HK-2 (cell line): Measurements from ENCODE around the gene DCDC2B.
A peak's percentile ranks its signal among the peaks of the same experiment; 100 is the strongest.

Experiments
- DNase-seq: peaks from one replicate; pipeline ENCODE4 v3.0.0-alpha.2; 2018; ENCODE audit not compliant: unreplicated experiment

The DCDC2B gene

DNA sequence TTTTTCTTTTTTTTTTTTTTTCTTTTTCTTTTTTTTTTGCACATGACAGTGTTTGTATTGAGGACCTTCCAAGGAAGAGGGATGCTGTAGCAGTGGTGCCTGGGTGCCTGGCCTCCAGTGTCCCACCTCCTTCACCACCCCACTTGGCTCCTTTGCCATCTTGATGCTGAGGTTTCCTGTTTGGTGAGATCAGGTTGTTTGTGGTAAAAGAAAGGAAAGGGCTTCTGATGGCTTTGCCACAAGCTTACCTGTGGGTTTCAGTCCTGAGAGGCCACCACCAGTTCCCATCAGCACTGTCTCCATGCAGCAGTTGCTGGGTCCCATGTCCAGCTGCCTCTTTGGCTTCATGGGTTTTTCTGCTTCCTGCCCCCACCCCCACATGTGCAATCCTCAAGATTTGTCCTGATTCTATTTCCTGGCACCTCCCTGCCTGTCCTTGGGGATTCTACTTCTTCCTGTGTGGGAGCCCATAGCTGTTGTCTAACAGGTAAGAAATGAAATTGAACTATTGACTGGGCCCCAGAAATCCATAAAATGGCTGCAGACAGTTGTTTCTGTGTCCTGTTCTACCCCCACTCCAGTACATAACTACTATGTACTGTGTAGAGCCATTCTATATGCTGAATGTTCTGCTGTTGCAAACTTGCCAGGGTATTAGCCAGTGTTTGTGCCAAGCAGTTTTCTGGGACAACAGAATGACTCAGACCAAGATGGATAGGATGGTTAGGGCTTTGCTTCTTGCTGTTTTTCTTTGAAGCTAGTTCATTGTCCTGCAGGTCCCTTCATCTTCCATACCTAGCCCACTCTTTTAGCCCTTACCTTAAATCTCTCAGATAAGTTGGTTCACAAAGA is 12.7 kb upstream of the DCDC2B start:
- DNase-seq = no peak

DNA sequence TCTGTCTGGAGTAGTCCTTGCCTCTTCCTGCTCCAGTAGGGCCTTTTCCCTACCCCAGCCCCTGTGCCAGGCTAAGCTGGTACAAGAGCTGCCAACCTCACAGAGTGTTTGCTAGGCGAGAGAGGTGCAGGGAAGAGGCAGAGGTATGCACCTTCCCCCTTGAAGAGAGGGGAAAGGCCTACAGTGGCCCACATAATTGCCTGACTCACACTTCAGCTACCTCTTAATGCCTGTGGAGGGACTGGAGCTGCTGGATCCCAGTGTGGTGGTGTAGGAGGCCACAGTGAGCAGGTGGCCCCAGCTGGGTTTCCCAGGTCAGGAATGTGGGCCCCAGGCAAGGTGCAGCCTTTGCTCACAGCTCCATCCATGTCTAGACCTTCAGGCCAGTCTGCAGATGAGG is 11.8 kb upstream of the DCDC2B start:
- DNase-seq = peak; percentile 18

DNA sequence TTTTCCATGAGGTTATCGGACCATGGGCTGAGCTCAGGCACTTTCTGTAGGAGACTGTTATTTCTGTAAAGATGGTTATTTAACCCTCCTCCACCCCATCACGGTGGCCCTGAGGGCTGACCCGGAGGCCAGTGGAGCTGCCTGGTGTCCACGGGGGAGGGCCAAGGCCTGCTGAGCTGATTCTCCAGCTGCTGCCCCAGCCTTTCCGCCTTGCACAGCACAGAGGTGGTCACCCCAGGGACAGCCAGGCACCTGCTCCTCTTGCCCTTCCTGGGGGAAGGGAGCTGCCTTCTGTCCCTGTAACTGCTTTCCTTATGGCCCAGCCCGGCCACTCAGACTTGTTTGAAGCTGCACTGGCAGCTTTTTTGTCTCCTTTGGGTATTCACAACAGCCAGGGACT is 11.1 kb upstream of the DCDC2B start:
- DNase-seq = no peak

DNA sequence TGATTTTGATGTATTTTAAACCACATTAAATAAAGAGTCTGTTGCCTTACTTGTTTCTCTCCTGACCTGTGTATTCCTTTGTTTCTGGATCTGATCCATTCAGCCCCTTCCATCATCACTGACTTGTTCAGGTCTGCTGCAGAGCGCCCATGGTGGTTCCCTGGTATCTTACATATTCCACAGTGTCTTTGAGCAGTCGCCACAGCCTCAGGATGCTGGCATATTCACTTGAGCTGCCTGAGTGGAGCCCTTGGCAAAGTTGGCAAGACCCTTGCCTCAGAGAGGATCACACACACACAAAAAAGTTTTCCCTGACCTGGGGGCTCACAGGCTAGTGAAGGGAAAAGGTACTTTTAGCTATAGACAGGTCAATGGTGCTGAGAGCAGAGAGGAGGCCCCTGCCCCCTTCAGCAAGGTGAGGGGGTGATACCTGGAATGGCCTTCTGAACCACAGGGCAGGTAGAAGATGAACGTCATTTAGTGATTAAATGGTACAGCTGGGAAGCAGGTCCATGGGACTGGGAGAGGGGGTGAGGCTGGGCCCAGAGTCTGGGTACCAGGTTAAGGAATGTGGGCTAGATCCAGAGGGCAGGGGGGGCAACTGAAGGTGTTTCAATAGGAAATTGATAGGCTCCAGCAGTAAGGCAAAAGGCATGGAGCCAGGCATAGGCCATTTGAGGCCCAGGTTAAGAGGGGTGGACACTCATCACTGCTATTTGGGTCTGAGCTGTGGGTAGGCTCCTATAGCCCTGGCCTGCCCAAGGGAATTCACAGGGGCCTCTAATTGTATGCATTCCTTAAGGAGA is 10.4 kb upstream of the DCDC2B start:
- DNase-seq = no peak

DNA sequence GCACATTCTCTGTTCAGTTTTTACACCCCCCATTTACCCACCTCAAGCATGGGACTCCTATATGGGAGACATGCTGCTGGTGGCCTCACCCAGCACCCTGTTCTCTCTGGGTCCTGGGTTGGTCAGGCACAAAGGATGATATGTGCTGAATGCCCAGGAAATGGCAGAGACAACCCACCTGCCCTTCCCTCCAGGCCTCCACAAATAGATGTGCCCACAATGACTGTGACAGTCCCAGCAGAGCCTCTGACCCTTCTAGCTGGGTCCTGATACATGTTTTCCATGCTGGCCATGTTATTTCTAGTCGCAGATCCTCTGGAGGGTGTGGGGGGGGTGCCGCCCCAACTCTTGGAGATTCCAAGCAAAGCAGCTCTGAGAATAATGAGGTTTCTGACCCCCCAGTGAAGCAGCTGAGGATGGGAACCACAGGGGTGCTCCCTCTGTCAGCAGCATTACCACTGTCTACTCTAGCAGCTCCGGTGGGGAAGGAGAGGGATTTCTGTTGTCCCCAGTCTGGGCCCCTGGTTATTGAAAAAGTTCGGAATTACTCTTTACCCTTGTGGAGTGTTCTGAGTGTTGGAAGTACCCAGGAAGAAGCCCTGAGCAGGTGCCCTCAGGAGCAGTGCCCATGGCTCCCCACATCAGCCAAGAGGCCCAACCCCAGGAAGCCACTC is 9.7 kb upstream of the DCDC2B start:
- no peak for DNase-seq

DNA sequence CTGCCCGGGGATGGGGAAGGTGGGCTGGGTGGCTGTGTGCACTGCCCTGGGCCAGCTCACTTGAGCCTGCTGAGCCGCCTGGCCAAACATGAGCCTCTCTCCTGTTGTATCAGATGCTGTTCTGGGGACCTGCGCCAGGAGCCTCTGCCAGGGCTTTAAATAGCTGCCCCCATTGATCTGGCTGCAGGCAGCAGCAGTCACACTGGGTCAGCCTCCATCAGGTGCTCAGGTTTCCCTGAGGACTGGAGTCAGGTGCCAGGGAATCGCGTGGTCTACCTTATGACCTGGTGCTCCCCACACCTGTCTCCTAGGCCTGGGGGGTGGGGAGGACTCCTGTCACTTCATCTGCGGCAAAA is 9.2 kb upstream of the DCDC2B start:
- no peak for DNase-seq

DNA sequence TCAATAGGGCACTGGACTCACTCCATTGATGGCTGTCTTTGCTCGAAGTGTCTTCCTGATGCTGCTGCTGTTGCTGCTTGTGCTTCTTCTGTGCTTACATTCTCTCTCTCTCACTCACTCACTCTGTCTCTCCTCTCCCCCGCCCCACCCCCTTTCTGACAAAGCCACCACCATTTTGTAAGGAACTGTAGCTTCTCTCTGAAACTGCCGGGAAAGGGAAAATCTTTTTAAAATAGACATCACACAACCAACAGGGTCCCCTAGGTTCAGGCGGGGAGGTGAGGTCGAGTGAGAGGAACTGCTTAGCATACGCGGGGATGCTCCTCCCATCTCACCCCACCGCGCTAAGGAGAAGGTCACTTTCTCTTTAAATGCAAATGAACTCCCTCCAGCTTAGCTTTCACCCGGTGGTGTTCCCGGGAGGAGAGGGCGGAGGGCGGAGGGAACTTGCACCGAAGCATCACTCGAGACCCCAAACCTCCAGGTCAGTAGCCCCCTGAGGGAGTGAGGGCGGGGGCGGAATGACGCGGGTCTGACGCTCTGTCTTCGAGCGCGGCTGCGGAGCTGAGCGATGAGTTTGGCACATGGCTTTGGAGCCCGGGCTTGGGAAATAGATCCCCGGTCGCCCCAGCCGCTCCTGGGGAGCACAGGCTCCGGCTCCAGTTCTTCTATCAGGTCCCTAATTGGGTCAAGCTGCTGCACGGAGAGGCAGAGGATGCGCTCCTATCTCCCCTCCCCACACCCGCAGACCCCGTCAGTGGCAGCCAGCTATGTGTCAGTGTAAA is 8.5 kb upstream of the DCDC2B start, which contains the start of gene CCDC28B:
Gene CCDC28B, plus strand, starts transcription at position 370 of the 785 bp plus-strand sequence. CDS start 1,341 bp downstream, outside the sequence.
- peak; percentile 55 for DNase-seq

DNA sequence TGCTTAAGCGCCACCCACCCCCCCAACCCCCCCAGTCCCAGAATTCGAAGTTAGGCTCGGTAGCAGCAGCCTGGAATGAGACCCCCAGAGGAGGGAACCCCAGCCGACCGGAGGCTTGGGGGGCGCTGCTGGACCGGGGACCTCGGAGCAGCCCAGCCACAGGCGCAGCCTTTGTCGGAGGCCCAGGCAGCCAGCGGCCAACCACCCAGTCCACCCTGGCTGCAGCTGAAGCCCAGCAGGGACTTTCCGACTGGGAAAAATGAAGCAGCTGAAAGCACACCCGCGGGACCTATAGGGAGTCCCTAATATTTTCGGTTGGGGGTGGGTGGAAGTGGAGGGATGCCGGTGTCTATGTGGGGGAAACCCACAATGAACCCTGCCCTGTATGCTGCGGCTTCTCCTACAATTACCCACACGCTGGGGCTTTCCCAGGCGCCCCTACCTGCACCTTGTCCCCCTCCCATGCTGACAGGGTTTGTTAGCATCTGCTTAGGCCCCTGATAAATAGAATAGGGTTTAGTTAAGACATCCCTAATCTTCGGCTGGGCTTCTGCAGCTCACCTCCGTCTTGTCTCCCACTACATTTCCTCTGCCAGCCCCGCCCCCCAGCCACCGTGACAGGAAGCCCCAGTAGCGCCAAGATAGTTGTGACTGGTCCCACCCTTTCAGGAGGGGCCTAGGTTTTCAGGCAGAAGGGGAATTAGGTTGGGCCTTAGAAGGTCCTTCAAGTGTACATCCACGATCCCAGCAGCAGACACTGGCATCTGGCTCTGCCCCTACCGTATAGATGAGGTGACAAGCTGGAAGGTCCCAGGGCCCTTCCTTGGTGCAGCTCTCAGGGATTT is 7.7 kb upstream of the DCDC2B start:
- DNase-seq = peak; percentile 59

DNA sequence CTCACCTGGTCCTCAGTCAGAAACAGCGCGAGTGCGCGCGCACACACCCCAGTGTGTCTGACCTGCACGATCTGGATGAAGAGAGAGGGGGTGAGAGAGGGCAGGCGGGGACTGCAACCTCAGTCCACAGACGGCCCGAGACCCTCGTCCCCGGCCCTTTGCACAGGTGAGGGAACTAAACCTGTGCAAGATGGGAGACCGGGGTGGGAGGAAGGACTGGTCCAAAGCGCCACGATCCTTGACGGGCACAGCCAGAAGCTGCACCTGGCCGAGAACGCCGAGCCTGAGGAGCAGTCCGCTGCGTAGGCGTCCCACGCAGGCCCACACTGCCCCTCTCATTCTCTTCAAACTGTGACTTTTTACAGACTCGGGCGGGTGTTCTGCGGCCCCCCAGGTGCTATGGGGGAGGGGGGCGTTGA is 3.9 kb upstream of the DCDC2B start:
- DNase-seq = no peak

DNA sequence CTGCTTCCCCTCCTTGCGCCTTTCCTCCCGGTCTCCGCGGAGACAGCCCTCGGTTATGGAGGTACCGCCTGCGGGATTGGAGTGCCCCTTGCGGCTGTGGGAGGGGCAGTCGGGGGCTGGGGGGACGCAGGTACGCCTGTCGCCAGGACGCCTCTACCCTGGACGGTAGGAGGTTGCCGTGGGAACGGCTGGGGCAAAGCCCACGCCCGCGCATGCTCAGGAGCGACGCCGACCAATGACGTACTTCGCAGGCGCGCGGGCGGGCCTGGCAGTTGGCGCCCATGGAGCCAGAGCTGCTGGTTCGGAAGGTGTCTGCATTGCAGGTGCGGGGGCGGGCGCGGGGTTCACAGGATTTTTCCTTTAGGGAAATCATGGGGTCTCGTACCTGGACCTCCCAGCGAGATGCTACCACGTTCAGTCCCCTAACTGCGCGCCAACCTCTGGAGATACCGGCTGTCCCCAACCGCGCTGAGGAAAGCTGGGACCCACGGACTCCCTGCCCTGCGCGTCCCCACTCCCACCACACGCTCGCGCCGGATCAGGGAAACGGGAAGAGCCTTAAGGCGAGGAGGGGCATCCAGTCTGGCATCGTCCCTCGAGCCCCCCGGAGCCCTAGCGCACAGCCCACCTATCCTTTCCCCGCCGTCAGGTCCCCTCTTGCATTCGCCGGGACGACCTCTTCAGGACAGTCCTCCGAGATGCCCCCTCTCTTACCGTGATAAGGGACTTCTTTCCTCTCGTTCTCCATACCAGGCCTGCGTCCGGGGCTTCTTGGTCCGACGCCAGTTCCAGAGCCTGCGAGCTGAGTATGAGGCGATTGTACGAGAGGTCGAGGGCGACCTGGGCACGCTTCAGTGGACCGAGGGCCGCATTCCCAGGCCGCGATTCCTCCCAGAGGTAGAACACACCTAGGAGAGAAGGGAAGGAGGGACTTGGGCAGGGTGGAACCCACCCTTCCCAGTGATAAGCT is 3.2 kb upstream of the DCDC2B start, which contains the start of gene IQCC:
Gene IQCC, plus strand, starts transcription at position 271 of the 970 bp plus-strand sequence. Its CDS starts 11 bp downstream, at position 282.
- peak; percentile 84 for DNase-seq

DNA sequence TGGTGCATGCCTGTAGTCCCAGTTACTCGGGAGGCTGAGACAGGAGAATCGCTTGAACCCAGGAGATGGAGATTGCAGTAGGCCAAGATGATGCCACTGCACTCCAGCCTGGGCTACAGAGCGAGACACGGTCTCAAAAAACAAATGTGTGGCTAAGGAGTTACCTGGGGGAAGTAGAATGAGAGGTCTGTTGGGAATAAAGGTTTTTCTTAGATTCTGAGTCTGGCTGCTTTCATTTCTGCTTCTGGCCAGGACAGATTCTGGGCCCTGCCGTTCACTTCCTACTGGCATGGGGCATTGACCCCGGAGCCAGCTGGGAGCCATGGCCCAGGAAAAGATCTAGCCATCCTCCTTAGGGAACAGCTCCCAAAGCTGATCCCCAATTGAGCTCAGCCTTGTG is 420 bp upstream of the DCDC2B start:
- DNase-seq = no peak

DNA sequence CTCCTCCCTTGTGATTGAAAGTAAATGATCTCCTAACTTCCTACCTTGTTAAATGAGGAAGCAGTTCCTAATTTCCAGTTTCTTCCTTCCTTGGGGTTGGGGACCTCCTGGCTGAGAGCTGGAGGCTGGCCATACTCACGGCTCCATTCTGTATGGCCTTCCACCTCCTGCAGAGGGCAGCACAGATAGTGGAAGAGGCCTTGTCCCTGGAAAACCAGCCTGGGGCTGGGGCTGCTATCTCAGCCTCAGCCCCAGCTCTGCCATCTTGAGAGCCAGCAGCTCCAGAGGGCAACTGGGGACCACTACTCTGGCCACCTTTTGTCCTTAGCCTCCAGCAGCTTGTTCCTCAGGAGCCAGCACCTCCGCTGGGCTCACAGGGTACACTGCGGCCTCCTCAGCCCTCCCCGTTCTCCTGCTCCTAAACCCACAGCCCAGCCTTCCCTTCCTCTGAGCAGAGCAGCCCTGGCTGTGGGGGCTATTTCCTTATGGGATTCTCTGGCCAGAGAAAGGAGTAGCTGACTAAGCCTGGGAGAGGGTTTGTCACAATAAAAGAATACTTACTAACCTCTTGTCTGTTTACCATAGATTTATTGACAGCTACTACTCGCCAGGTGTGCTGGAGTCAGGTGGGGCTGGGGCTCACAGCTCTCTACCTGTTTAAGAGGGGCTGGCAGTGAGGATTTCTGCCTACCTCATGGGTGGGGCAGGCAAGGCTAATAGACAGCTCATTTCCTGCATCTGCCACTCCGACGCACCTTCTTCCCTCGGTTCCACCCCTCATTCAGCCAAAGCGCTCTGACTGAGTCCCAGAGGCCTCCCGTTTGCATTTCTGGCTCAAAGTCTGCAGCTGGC is 7.0 kb downstream of the DCDC2B start:
- DNase-seq = peak; percentile 66

DNA sequence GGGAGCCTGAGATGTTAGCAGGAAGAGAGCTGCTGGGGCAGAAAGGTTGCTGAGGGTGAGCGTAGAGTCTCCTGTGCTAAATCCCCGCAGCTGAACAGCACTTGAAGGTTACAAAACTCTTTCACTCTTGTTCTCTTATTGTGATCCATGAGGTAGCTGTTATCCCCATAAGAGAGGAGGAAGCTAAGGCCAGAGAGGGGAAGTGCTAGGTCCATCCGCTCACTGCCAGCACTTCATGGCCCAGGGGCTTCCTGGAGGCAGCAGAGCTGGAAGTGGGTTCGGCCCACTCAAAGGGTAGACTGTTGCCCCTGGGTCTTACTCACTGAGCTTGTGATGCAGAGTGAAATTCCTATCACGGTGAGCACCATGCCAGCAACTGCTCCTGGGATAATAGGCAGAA is 7.7 kb downstream of the DCDC2B start:
- no peak for DNase-seq

DNA sequence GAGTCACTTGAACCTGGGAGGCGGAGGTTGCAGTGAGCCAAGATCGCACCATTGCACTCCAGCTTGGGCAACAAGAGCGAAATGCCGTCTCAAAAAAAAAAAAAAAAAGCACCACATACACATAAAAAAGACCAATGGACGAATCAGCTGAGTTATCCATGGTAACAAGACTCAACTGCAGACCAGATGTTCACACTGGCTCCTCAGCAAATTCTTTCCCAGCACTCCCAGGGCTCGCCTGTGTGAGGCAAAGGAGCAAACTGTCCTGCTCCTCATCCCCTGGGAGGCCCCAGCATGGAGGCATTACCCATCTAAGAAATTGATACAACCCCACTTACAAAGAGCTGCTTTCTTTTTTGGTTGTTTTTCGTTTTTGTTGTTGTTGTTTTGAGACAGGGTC is 10.1 kb downstream of the DCDC2B start:
- DNase-seq = no peak

DNA sequence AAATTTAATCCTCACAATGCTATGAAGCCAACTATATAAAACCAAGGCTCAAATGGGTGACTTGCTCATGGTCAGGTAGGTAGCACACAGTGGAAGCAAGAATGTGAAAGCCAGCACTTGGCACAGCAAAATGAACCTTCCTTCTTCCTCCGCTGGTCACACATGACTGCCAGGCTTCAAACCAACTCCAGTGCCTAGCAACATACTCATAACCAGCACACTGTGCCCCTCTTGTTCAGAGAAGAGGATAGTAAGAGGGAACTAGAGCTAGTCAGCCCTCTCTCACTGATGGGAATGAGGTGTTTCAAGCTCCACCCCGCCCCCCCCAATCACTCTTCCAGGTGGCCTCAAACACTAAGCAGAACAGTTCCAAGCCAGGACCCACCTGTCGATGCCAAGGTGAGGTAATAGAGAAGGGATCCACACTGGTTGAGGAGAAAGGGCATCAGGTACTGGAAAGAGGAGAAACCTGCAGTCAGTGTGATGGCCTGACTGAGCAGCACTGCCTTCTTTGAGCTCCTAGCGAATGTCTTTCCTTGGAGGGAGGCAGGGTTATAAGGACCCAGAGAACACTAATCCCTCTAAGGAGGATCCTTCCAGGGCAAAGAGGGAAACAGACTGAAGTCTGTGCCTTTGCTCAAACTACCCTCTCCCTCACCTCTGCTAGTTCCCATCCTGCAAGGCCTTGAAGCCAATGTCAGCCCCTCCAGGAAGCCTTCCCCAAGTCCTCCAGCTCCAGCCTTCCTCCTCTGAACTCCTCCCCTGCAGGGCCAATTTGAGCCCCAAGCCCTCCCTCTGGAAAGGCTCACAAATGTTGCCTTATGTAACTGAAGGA is 12.1 kb downstream of the DCDC2B start:
- no peak for DNase-seq

DNA sequence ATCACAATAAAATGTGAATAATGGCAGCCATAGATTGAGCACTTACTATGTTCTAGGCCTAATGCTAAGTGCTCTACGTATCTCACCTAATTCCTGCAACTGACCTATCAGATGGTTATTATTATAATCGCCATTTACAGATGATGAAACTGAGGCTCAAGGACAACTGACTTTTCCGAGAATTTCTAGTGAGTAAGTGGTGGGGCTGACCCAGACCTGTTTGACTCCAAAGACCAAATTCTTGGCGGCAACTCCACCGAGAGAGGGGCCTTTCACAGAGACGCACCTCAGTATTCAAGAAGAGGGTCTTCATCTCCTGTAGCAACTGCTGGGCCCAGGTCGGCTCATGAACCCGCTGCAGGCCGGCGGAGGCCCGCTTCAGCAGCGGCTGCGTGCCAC is 12.7 kb downstream of the DCDC2B start:
- no peak for DNase-seq

DNA sequence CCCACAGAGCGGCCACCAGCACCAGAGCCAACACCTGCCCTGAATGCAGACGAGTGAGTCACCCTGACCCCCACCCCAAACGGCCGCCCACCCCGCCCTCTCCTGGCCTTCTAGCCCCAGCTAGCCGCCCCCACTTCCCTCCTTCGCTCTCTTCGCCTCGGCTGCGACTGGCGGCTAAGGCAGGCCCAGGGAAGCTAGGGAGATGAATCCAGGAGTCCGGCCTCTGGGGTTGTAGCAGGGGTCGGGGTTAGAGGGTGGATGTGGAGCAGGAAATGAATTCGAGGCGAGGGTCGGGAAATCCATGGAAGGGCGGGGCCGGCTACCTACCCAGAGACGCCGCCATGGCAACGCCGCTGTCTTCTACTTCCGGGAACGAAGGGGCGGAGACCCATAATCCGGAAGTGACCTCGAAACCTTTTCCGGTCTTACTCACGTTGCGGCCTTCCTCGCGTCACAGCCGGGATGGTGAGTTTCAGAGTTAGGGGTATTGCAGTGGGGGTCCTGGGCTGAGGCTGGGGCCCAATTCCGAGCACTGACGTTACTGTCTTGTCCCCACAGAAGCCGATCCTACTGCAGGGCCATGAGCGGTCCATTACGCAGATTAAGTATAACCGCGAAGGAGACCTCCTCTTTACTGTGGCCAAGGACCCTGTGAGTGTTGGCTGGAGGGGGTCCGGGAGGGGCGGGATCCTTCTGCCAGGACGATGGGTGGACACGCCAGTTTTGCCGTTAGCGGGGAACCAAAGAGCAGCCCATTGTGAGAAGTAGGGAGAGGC is 13.3 kb downstream of the DCDC2B start, which contains the start of the genes EIF3I and TMEM234:
Gene EIF3I, plus strand, starts transcription at position 428 of the 776 bp plus-strand sequence. Its CDS starts 35 bp downstream, at position 463.
Gene TMEM234, minus strand, starts transcription at position 374 of the 776 bp plus-strand sequence. Its CDS starts 31 bp downstream, at position 343.
- DNase-seq = peak; percentile 87
